GM06990 (cell line): Measurements from ENCODE around the gene ARHGAP15.

Experiments used
- DNase-seq: peaks from one replicate; pipeline ENCODE4 v3.0.0-alpha.2; 2011; ENCODE audit not compliant: insufficient read length; ENCODE audit errors: extremely low read depth
- H3K27me3 ChIP-seq: replicated peaks from 2 replicates; pipeline ENCODE4 v1.6.0; 2011; ENCODE audit warnings: low read length; ENCODE audit not compliant: control insufficient read depth, insufficient read depth
- H3K36me3 ChIP-seq: 2 replicates; pipeline ENCODE4 v1.5.1; 2011; ENCODE audit warnings: low read length; ENCODE audit not compliant: control insufficient read depth, insufficient read depth
- H3K4me3 ChIP-seq: replicated peaks from 2 replicates; pipeline ENCODE4 v1.5.1; 2011; ENCODE audit warnings: low read depth, mild to moderate bottlenecking, control low read depth, low read length
- TF ChIP-seq, protein P1 (sequence below): IDR thresholded peaks from 2 replicates; pipeline ENCODE4 v1.5.1; 2011; ENCODE audit warnings: low read length, control low read depth, mild to moderate bottlenecking, inconsistent platforms; ENCODE audit not compliant: insufficient read depth, poor library complexity, severe bottlenecking

Gene ARHGAP15

DNA sequence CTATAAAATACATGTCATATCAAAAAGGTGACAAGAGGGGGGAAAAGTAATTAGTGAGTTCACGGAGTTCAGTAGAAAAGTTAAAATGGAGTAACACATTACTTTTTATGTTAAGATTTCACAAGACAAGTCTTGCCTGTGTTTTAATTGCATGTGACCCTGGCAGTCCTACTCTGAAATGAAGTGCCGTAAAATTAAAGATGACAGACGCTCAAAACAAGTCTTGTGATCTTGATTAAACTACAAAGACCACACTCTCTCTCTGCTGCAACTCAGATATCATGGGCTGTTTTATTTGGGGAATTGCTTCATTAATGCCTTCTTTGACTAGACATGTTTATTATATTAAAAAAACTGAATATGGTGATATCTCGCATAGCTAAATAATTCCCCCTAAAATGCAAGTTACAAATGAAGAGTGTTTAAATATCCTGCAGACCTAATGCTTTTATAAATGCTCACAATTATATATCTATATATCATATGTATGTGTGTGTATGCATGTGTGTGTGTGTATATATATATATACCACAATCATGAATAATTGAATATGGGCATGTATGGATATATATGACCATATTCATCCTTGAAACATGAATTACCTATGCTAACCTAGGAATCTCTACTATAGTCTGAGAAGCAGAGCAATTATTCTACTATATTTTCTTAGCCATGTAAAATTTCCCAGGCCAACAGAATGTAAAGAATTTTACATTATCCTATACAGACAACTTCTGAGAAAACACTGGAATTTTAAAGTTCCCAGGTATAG is 647.5 kb downstream of the ARHGAP15 start:
- H3K36me3 ChIP-seq: no peaks in the 10 kb centered on the region
- TF ChIP-seq, protein P1, sequence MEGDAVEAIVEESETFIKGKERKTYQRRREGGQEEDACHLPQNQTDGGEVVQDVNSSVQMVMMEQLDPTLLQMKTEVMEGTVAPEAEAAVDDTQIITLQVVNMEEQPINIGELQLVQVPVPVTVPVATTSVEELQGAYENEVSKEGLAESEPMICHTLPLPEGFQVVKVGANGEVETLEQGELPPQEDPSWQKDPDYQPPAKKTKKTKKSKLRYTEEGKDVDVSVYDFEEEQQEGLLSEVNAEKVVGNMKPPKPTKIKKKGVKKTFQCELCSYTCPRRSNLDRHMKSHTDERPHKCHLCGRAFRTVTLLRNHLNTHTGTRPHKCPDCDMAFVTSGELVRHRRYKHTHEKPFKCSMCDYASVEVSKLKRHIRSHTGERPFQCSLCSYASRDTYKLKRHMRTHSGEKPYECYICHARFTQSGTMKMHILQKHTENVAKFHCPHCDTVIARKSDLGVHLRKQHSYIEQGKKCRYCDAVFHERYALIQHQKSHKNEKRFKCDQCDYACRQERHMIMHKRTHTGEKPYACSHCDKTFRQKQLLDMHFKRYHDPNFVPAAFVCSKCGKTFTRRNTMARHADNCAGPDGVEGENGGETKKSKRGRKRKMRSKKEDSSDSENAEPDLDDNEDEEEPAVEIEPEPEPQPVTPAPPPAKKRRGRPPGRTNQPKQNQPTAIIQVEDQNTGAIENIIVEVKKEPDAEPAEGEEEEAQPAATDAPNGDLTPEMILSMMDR: no peak
- H3K27me3 ChIP-seq: no peaks in the 10 kb centered on the region
- DNase-seq: no peak
- no peak overlapping the region for H3K4me3 ChIP-seq

DNA sequence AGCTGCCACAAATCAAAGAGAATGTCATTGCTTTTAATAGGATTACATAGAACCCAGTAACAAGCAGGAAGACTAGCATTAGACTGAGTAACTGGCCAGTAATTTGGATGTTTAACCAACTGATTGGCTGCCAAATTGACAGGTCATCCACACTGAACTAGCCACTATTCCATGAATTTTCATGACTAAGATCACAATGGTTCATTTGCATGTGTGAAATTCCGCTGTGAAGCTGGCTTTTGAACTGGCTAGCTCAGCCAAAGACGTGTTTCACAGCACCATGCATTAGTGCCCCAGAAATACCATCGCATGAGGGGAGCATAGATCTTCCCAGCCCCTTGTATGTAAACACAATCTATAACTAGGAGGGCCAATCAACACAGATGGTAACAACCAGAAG is 649.8 kb downstream of the ARHGAP15 start:
- Histone ChIP-seq H3K27me3 (no peaks in the 10 kb centered on the region), H3K4me3 (no peak overlapping the region), H3K36me3 (no peaks in the 10 kb centered on the region)
- TF ChIP-seq, protein P1: no peak
- DNase-seq: no peak

DNA sequence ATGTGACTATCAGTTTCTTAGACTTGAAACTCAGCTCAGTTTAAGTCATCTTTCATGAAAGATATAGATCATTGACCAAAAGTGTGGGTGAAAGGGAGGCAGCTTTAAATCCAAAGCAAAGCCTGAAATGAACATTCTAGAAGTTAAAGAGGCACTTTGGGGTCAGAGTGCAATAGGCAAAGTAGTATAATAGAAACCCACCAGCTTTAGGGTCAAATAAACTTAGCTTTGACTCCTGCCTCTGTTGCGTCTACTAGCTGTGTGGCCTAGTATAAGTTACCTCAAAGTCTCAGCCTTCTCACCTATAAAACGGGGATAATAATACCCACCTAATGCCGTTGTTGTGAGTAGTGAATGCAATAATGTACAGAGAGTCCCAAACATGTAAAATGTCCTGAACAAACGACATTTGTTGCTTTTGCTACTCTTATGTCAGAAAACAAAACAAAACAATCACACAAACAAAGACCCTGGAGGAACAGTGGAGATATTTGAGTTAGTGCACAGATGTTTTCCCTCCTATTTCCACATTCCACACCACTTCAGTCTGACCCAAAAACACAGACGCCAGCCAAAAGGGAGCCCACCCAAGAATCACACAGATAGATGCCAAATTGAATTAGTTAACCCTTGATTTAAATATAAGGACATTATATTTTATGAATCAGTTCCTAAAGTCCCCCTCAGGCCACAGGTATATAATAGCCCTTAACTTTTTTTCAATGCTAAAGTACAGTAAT is 657.0 kb downstream of the ARHGAP15 start:
- TF ChIP-seq, protein P1: no peak
- Histone ChIP-seq H3K27me3 (no peaks in the 10 kb centered on the region; the same call in 1 of the 2 replicates), H3K4me3 (no peak overlapping the region), H3K36me3 (no peaks in the 10 kb centered on the region)
- no peak for DNase-seq

DNA sequence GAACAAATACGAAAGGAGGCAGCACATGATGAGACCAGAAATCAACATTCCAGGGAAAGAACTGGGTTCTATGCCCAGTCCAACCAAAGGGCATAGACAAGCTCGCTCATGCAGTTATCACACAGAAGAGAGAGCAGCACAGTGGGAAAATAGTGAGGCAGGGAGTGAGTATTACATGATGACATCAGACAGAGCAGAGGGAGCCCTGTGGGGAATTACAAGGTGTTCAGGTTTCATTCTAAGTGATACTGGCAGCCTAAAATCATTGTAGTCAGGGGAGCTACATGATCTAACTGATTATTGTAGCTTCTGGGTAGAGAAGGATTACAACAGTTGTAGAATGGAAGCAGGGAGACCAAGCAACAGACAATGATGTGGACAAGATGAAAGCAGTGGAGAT is 658.5 kb downstream of the ARHGAP15 start:
- TF ChIP-seq, protein P1: no peak
- no peak for DNase-seq
- no peak overlapping the region for H3K4me3 ChIP-seq

DNA sequence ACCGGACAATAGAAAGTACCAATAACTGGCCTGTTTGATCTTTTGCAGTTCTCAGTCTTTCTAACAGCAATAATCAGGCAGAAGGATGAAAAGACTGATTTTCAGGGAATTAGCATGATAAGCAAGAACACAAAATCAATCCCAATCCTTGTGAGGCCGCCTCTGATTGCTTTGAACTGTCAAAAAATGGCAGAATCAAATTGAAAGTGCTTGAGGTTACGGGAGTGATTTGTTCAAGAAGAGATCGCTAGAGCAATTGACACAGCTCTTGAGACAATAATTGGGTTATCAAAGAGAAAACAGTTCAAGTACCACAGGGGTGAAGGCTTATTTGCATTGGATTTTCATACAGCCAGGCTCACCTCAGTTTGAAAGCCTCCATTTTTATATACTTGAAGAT is 663.4 kb downstream of the ARHGAP15 start:
- DNase-seq: no peak
- Histone ChIP-seq H3K4me3 (no peak overlapping the region), H3K27me3 (no peaks in the 10 kb centered on the region; the same call in 1 of the 2 replicates), H3K36me3 (no peaks in the 10 kb centered on the region)
- TF ChIP-seq, protein P1: no peak

More for the DNA sequence above, 658.5 kb downstream of the ARHGAP15 start:
- H3K36me3 ChIP-seq: no peaks in the 10 kb centered on the region
- H3K27me3 ChIP-seq: no peaks in the 10 kb centered on the region; the same call in 1 of the 2 replicates
